ENCODE results near the gene PCSK7.

DNA sequence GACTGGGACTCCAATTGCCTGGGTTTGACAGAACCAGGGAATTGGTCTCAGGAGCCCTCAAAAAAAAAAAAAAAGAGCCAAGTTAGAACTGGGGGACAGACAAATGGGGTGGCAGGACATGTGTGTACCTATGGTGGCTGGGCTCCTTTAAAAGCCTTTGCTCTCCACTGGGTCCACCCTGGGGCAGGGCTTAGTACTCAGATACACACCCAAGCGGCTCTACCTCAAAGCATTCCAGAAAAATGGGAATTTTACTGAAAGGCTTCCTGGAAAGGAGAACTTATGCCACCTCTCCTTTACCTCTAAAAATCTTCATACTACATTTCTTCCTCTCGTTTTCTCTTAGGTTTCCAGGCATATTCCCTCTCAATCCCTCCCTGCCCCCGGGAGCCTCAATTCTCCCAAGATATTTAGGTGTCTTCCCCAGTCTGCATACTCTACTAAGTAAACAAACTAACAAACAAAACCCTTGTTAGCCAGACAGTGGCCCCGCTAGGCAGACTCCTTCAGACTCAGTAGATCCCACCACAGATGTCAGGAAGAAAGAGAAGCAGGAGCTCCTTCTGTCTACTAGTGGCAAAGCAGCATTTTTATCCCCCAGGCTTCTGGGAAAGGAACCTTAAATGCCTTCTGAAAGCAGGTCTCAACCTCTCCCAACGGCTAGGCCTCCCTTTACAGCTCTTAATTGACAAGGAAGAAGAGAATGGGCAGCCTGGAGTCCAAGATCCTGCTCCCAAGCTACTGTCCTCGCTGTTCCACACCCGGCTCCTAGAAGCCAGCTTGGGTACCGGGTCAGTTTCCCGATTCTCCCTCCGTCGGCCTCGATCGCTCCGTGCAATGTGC lies 653 bp downstream of the PCSK7 start:
- no peak for TF ChIP-seq ARNTL (CRISPR knock-in tag; IDR thresholded peaks at IDR 0.05; ENCODE audit: borderline replicate concordance, low read depth)
- TF ChIP-seq, protein P1, sequence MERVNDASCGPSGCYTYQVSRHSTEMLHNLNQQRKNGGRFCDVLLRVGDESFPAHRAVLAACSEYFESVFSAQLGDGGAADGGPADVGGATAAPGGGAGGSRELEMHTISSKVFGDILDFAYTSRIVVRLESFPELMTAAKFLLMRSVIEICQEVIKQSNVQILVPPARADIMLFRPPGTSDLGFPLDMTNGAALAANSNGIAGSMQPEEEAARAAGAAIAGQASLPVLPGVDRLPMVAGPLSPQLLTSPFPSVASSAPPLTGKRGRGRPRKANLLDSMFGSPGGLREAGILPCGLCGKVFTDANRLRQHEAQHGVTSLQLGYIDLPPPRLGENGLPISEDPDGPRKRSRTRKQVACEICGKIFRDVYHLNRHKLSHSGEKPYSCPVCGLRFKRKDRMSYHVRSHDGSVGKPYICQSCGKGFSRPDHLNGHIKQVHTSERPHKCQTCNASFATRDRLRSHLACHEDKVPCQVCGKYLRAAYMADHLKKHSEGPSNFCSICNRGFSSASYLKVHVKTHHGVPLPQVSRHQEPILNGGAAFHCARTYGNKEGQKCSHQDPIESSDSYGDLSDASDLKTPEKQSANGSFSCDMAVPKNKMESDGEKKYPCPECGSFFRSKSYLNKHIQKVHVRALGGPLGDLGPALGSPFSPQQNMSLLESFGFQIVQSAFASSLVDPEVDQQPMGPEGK (CRISPR knock-in tag; IDR thresholded peaks at IDR 0.05; ENCODE audit: borderline replicate concordance) = no peak
- no peak for TF ChIP-seq ESRRG (CRISPR knock-in tag; IDR thresholded peaks at IDR 0.05)
- no peak for TF ChIP-seq ZFP30 (CRISPR knock-in tag; IDR thresholded peaks at IDR 0.05)
- TF ChIP-seq PPARA (CRISPR knock-in tag; IDR thresholded peaks at IDR 0.05; ENCODE audit: borderline replicate concordance) = no peak
- TF ChIP-seq OSR1 (CRISPR knock-in tag; IDR thresholded peaks at IDR 0.05) = no peak
- TF ChIP-seq, protein P2, sequence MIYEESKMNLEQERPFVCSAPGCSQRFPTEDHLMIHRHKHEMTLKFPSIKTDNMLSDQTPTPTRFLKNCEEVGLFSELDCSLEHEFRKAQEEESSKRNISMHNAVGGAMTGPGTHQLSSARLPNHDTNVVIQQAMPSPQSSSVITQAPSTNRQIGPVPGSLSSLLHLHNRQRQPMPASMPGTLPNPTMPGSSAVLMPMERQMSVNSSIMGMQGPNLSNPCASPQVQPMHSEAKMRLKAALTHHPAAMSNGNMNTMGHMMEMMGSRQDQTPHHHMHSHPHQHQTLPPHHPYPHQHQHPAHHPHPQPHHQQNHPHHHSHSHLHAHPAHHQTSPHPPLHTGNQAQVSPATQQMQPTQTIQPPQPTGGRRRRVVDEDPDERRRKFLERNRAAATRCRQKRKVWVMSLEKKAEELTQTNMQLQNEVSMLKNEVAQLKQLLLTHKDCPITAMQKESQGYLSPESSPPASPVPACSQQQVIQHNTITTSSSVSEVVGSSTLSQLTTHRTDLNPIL (CRISPR knock-in tag; IDR thresholded peaks at IDR 0.05; ENCODE audit: low read depth) = no peak
- TF ChIP-seq CSDC2 (CRISPR knock-in tag; IDR thresholded peaks at IDR 0.05) = no peak
- TF ChIP-seq ZFP3 (CRISPR knock-in tag; IDR thresholded peaks at IDR 0.05) = no peak

Data from SK-N-SH treated with all-trans-retinoic acid at 6 μM for 48 hours (cell line).